Upper lobe of left lung (tissue), 6 donors: ENCODE measurements around the gene PFN4. TPM values are rescaled to one million over a fixed set of nuclear protein-coding genes. Genes with fewer than 3 reads are reported as not detected.

Experiments
- ATAC-seq, 2 donors: fragments of 200-7000 bp; cut with Tn5 transposase; one replicate each; pipeline ENCODE4 v1.9.1; 2022; ENCODE audit warnings: mild to moderate bottlenecking in 2 of 2, moderate library complexity in 2 of 2; ENCODE audit not compliant: low FRiP score in 2 of 2
- DNase-seq, 2 donors: peaks; one replicate each; pipeline ENCODE4 v3.0.0-alpha.2; 2019 to 2020
- H3K27ac ChIP-seq, 4 donors: fragments of 200-600 bp; sonication (generic); one replicate each; pipeline ENCODE4 v1.5.1; 2016 to 2019
- H3K27me3 ChIP-seq, 4 donors: fragments of 200-600 bp; sonication (generic); one replicate each; pipeline ENCODE4 v1.5.1; 2017 to 2019
- H3K36me3 ChIP-seq, 4 donors: fragments of 200-600 bp; sonication (generic); one replicate each; pipeline ENCODE4 v1.5.1; 2016 to 2019
- H3K4me1 ChIP-seq, 4 donors: fragments of 200-600 bp; sonication (generic); one replicate each; pipeline ENCODE4 v1.5.1; 2018 to 2019
- H3K4me3 ChIP-seq, 4 donors: fragments of 200-600 bp; sonication (generic); one replicate each; pipeline ENCODE4 v1.5.1; 2017 to 2019; ENCODE audit warnings: mild to moderate bottlenecking in 2 of 4, moderate library complexity in 1 of 4
- H3K9me3 ChIP-seq, 4 donors: fragments of 200-600 bp; sonication (generic); one replicate each; pipeline ENCODE4 v1.5.1; 2018 to 2019
- CTCF ChIP-seq, 6 experiments: fragments of 450-650 bp in 4 of 6; fragments of 200-600 bp in 2 of 6; sonication (generic) in 2 of 6; IDR thresholded peaks; one replicate each; pipeline ENCODE4 v1.5.1; 2016 to 2019; ENCODE audit warnings: antibody characterized with exemption in 6 of 6
- EP300 ChIP-seq, 4 donors: sonication (generic); formaldehyde crosslinking; IDR thresholded peaks; one replicate each; pipeline ENCODE4 v1.5.1; 2017; ENCODE audit warnings: antibody characterized with exemption in 4 of 4, control low read depth in 2 of 4
- POLR2A ChIP-seq, 4 donors: fragments of 450-650 bp; IDR thresholded peaks; one replicate each; pipeline ENCODE4 v1.5.1; 2016 to 2017; ENCODE audit warnings: antibody characterized with exemption in 4 of 4, mild to moderate bottlenecking in 2 of 4
- POLR2AphosphoS5 ChIP-seq, 2 donors: sonication (generic); formaldehyde crosslinking; IDR thresholded peaks; one replicate each; pipeline ENCODE4 v1.5.1; 2017; ENCODE audit warnings: antibody characterized with exemption in 2 of 2
- WGBS, 2 donors: methylation state at CpG; one replicate each; pipeline ENCODE4 v1.1.5; 2017 to 2018; 5-methylcytosine and 5-hydroxymethylcytosine counted together
- total RNA-seq, 6 donors: library from RNA; depleted of rRNA in 4 of 6; stranded (reverse); fragments of >200 nt in 4 of 6; gene quantifications; one replicate each; pipeline versions ENCODE4 v1.1.0 to v1.2.1, GENCODE V29; 2016 to 2021
- donor health status: DM: no; HTN: no; CAD: no; lungs with moderate emphysema.
- donor health status: DM: no; HTN: yes; CAD: no; lungs with severe emphysema.

Gene PFN4
- total RNA-seq, 6 donors from 2014 or later, result 0.54 TPM; not detected in 4

- DNase-seq, result no peak
- TF ChIP-seq POLR2A (IDR thresholded peaks at IDR 0.05), result no peak
- Histone ChIP-seq H3K9me3 (no peaks in the 10 kb centered on the region), H3K4me3 (peak overlapping the region; percentile 6 to 64 (median 58)), H3K4me1 (peaks cover 22 to 34% (median 28%) of the 10 kb centered on the region in 4 donors), H3K27me3 (no peaks in the 10 kb centered on the region), H3K36me3 (peaks cover 0 to 42% (median 13%) of the 10 kb centered on the region in 4 donors), H3K27ac (peak overlapping the region; percentile 85 to 97 (median 90))
- no peak for ATAC-seq
- 21 to 25% methylated on average over 11 of the region's 11 CpGs for WGBS, 2 donors
These were observed 38.0 kb downstream of the PFN4 start for GRCh38 chr2:24085200-24085489.

- peak; percentile 98 for ATAC-seq
- H3K4me1 ChIP-seq, result peaks cover 22 to 34% (median 28%) of the 10 kb centered on the region in 4 donors
- WGBS, 2 donors, result 0 to 3% methylated on average over 10 to 29 of the region's 44 CpGs
These were observed 38.5 kb downstream of the PFN4 start, which contains the start of gene TP53I3 for GRCh38 chr2:24084386-24085199. Gene TP53I3, minus strand, starts transcription at chr2:24084834. Its CDS starts 508 bp downstream, at chr2:24084326.

GRCh38 chr2:24083567-24084385 lies 39.4 kb downstream of the PFN4 start:
- WGBS, 2 donors, result 10 to 21% methylated on average over 7 to 22 of the region's 30 CpGs
- Histone ChIP-seq H3K36me3 (peaks cover 0 to 45% (median 16%) of the 10 kb centered on the region in 4 donors), H3K27me3 (no peaks in the 10 kb centered on the region), H3K27ac (peak overlapping the region; percentile 85 to 97 (median 90)), H3K4me3 (peak overlapping the region in 3 of 4 donors; percentile 57 to 64 (median 60)), H3K9me3 (no peaks in the 10 kb centered on the region), H3K4me1 (peaks cover 22 to 34% (median 28%) of the 10 kb centered on the region in 4 donors)
- peak in 3 of 4 donors; percentile 43 to 65 (median 54) for TF ChIP-seq POLR2A (IDR thresholded peaks at IDR 0.05)
- TF ChIP-seq POLR2AphosphoS5 (IDR thresholded peaks at IDR 0.05), result peak in 1 of 2 donors; percentile 1
- peak in 1 of 4 donors; percentile 9 for TF ChIP-seq EP300 (IDR thresholded peaks at IDR 0.05)
- no peak for TF ChIP-seq CTCF (IDR thresholded peaks at IDR 0.05)
- DNase-seq (peak; percentile 95 to 96), ATAC-seq (peak; percentile 79 to 80)

More at GRCh38 chr2:24084386-24085199, 38.5 kb downstream of the PFN4 start, which contains the start of gene TP53I3:
- Histone ChIP-seq H3K27me3 (no peaks in the 10 kb centered on the region), H3K4me3 (peak within 1 kb of the TSS; percentile 6 to 64 (median 58)), H3K27ac (peak within 1 kb of the TSS; percentile 85 to 97 (median 90)), H3K36me3 (peaks cover 0 to 41% (median 14%) of the 10 kb centered on the region in 4 donors), H3K9me3 (no peaks in the 10 kb centered on the region)
- TF ChIP-seq POLR2A (IDR thresholded peaks at IDR 0.05) (peak in 3 of 4 donors; percentile 53 to 71 (median 61)), POLR2AphosphoS5 (IDR thresholded peaks at IDR 0.05) (peak in 1 of 2 donors; percentile 77), EP300 (IDR thresholded peaks at IDR 0.05) (no peak), CTCF (IDR thresholded peaks at IDR 0.05) (peak; percentile 94 to 100 (median 99))
- peak; percentile 93 to 99 for DNase-seq

- no peak for TF ChIP-seq EP300 (IDR thresholded peaks at IDR 0.05)
- no peak for TF ChIP-seq CTCF (IDR thresholded peaks at IDR 0.05)
- TF ChIP-seq POLR2A (IDR thresholded peaks at IDR 0.05), result no peak
- TF ChIP-seq POLR2AphosphoS5 (IDR thresholded peaks at IDR 0.05), result no peak
- peak overlapping the region in 3 of 4 donors; percentile 57 to 64 (median 60) for H3K4me3 ChIP-seq
- no peak for ATAC-seq
- no peaks in the 10 kb centered on the region for H3K9me3 ChIP-seq
- no peak for DNase-seq
- H3K27me3 ChIP-seq, result no peaks in the 10 kb centered on the region
- H3K27ac ChIP-seq, result peak overlapping the region; percentile 85 to 97 (median 90)
- 81 to 82% methylated on average over 6 to 7 of the region's 8 CpGs for WGBS, 2 donors
- peaks cover 0 to 37% (median 15%) of the 10 kb centered on the region in 4 donors for H3K36me3 ChIP-seq
- H3K4me1 ChIP-seq, result peaks cover 22 to 36% (median 30%) of the 10 kb centered on the region in 4 donors
These were observed 40.2 kb downstream of the PFN4 start for GRCh38 chr2:24082787-24083566.
